Astrocyte (in vitro differentiated cells and primary cell): ENCODE data around the gene ARHGEF2.

Experiments
- EZH2 ChIP-seq: IDR thresholded peaks from 2 replicates; pipeline ENCODE4 v1.6.1; 2012; ENCODE audit warnings: mild to moderate bottlenecking, low read length, inconsistent platforms; ENCODE audit not compliant: insufficient read depth
- TF ChIP-seq, protein P1 (sequence below): IDR thresholded peaks from 2 replicates; pipeline ENCODE4 v1.5.1; 2011; ENCODE audit warnings: low read depth, mild to moderate bottlenecking, inconsistent platforms, low read length, moderate library complexity; ENCODE audit not compliant: insufficient read depth

GRCh38 chr1:155964193-155964592 lies 14.2 kb downstream of the ARHGEF2 start:
- TF ChIP-seq, protein P1, sequence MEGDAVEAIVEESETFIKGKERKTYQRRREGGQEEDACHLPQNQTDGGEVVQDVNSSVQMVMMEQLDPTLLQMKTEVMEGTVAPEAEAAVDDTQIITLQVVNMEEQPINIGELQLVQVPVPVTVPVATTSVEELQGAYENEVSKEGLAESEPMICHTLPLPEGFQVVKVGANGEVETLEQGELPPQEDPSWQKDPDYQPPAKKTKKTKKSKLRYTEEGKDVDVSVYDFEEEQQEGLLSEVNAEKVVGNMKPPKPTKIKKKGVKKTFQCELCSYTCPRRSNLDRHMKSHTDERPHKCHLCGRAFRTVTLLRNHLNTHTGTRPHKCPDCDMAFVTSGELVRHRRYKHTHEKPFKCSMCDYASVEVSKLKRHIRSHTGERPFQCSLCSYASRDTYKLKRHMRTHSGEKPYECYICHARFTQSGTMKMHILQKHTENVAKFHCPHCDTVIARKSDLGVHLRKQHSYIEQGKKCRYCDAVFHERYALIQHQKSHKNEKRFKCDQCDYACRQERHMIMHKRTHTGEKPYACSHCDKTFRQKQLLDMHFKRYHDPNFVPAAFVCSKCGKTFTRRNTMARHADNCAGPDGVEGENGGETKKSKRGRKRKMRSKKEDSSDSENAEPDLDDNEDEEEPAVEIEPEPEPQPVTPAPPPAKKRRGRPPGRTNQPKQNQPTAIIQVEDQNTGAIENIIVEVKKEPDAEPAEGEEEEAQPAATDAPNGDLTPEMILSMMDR = no peak
- no peak for TF ChIP-seq EZH2
